ENCODE data around the gene BCAS3. TPM values are rescaled to one million over a fixed set of nuclear protein-coding genes. Genes with fewer than 3 reads are reported as not detected.
"Not testable (repeated sequence)": the region's sequence is repeated elsewhere in the genome, so short reads cannot be mapped to it uniquely, and the experiment has no call there.

BCAS3 gene
- total and polyA plus RNA-seq, 11 donors = 4.5 to 23.5 (median 17.9) TPM

DNA sequence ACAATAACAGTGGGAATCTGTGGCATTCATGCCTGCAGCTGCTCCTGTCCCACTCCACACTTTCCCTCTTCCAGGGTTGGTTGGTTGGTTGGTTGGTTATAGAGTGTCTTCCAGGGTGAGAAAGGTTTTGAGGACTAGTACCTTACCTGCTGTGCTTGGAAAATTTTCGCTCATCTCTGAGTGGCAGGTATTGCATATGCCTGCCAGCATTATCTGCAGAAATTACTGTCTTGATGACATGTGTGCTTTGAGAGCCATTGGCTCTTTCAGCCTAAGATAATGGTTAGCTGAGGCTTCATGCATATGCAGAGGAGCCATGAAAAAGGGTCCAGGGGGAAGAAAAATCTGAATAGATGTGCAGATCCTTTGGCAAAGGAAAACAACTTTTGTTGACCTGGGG, 131.8 kb downstream of the BCAS3 start:
- Histone ChIP-seq H3K27me3 (no peaks in the 10 kb centered on the region), H3K36me3 (peaks cover 0 to 9% (median 0%) of the 10 kb centered on the region in 9 donors), H3K4me1 (no peaks in the 10 kb centered on the region), H3K27ac (no peak overlapping the region), H3K4me3 (no peak overlapping the region), H3K9me3 (peaks cover 0 to 35% (median 7%) of the 10 kb centered on the region in 12 donors)
- no peak for ATAC-seq
- DNase-seq = no peak
- WGBS, 4 donors = 97 to 100% (median 99%) methylated on average over 1 of the region's 1 CpG
- TF ChIP-seq POLR2A (IDR thresholded peaks at IDR 0.05) = no peak
- TF ChIP-seq, protein P1, sequence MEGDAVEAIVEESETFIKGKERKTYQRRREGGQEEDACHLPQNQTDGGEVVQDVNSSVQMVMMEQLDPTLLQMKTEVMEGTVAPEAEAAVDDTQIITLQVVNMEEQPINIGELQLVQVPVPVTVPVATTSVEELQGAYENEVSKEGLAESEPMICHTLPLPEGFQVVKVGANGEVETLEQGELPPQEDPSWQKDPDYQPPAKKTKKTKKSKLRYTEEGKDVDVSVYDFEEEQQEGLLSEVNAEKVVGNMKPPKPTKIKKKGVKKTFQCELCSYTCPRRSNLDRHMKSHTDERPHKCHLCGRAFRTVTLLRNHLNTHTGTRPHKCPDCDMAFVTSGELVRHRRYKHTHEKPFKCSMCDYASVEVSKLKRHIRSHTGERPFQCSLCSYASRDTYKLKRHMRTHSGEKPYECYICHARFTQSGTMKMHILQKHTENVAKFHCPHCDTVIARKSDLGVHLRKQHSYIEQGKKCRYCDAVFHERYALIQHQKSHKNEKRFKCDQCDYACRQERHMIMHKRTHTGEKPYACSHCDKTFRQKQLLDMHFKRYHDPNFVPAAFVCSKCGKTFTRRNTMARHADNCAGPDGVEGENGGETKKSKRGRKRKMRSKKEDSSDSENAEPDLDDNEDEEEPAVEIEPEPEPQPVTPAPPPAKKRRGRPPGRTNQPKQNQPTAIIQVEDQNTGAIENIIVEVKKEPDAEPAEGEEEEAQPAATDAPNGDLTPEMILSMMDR (IDR thresholded peaks at IDR 0.05) = no peak
- intact Hi-C loops (cut with DNase I) = no loop called here

DNA sequence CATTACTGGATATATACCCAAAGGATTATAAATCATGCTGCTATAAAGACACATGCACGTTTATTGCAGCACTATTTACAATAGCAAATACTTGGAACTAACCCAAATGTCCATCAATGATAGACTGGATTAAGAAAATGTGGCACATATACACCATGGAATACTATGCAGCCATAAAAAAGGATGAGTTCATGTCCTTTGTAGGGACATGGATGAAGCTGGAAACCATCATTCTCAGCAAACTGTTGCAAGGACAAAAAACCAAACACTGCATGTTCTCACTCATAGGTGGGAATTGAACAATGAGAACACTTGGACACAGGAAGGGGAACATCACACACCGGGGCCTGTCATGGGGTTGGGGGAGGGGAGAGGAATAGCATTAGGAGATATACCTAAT, 137.3 kb downstream of the BCAS3 start:
- intact Hi-C loops (cut with DNase I); H3K27me3 ChIP-seq; H3K36me3 ChIP-seq; DNase-seq; H3K4me3 ChIP-seq; H3K4me1 ChIP-seq; H3K27ac ChIP-seq; ATAC-seq: not testable (repeated sequence)
- peaks cover 0 to 40% (median 7%) of the 10 kb centered on the region in 12 donors for H3K9me3 ChIP-seq
- WGBS, 4 donors = 69 to 91% (median 81%) methylated on average over 2 of the region's 2 CpGs

DNA sequence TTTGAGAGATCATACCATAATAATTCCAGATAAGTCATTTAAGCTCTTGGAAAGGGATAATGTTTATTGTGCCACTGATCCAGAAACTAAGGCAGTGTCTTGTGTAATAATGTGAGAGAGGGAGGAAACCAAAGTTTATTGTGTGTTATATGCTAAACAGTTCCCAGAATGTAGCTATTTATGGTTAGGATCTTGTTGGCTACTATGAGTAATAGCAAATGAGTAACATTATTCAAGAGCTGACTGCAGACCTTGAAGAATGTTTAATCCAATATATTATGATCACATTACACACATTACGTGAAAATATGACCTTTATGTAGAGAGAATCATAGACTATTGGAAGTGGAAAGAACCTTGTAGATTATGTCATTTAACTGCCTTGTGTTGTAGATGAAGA, 139.5 kb downstream of the BCAS3 start:
- WGBS, 4 donors = 86 to 95% (median 94%) methylated on average over 1 of the region's 1 CpG
- no peak overlapping the region for H3K27ac ChIP-seq
- H3K4me3 ChIP-seq = no peak overlapping the region
- DNase-seq (no peak), ATAC-seq (no peak)
- intact Hi-C loops (cut with DNase I) = no loop called here
- H3K9me3 ChIP-seq = peaks cover 0 to 27% (median 4%) of the 10 kb centered on the region in 12 donors
- TF ChIP-seq, protein P1 (IDR thresholded peaks at IDR 0.05) = no peak
- TF ChIP-seq POLR2A (IDR thresholded peaks at IDR 0.05) = no peak
- H3K4me1 ChIP-seq = no peaks in the 10 kb centered on the region
- H3K27me3 ChIP-seq = no peaks in the 10 kb centered on the region
- H3K36me3 ChIP-seq = no peaks in the 10 kb centered on the region

DNA sequence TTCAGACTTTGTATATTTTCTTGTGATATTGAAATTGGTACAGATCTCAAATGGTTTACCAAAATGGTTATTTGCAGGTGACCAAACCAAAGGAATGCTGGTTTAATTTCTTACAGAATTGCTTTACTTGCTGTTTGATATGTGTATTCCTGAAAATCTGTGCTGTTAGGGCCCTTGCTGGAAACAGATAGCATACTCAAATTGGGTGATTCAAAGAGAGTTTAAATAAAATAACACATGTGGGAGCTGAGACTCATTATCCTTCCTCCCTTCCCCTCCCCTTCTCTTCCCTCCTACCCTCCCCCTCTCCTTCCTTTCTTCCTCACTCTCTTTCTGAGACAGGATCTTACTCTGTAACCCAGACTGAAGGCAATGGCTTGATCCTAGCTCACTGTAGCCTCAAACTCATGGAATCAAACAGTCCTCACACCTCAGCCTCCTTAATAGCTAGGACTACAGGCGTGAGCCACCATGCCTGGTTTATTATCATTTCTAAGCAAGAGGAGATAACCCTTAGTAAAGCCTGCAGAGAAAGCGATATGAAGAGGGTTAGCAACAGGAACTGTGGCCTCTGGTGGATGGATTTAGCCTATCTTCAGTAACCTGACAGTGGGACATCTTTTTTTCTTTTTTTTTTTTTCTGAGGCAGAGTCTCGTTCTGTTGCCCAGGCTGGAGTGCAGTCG, 141.9 kb downstream of the BCAS3 start:
- Histone ChIP-seq H3K4me3 (no peak overlapping the region), H3K9me3 (peaks cover 0 to 6% (median 0%) of the 10 kb centered on the region in 12 donors), H3K4me1 (no peaks in the 10 kb centered on the region), H3K27me3 (no peaks in the 10 kb centered on the region), H3K36me3 (no peaks in the 10 kb centered on the region), H3K27ac (no peak overlapping the region)
- TF ChIP-seq POLR2A (IDR thresholded peaks at IDR 0.05) = no peak
- TF ChIP-seq, protein P1 (IDR thresholded peaks at IDR 0.05) = no peak
- DNase-seq (no peak), ATAC-seq (no peak)
- 92 to 97% (median 94%) methylated on average over 4 of the region's 4 CpGs for WGBS, 4 donors
- intact Hi-C loops (cut with DNase I) = no loop called here

DNA sequence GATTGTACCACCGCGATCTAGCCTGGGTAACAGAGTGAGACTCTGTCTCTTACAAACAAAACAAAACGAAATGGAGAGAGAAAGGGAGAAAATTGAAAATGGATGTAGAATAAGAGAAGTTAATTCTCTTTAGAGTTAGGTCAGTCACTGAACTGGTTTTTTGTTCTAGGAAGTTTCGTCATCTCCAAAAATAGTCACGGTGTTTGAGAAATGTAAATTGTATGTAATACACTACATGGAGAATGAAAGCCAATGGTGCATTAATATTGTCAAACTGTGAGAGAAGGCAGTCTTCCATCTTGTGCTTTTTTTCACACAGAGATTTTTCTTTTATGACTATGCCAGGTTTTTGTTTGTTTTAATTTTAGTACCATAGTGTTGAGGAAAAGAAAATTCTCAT, 145.9 kb downstream of the BCAS3 start:
- ATAC-seq (no peak), DNase-seq (no peak)
- 85 to 91% (median 91%) methylated on average over 5 of the region's 5 CpGs for WGBS, 4 donors
- Histone ChIP-seq H3K4me1 (peaks cover 0 to 5% (median 0%) of the 10 kb centered on the region in 12 donors), H3K27ac (no peak overlapping the region), H3K4me3 (no peak overlapping the region), H3K36me3 (no peaks in the 10 kb centered on the region), H3K9me3 (no peaks in the 10 kb centered on the region), H3K27me3 (no peaks in the 10 kb centered on the region)
- TF ChIP-seq POLR2A (IDR thresholded peaks at IDR 0.05) = no peak
- TF ChIP-seq, protein P1 (IDR thresholded peaks at IDR 0.05) = no peak
- intact Hi-C loops (cut with DNase I) = no loop called here

Measured in heart left ventricle (tissue), 16 donors.